Right renal cortex interstitium (tissue), 3 donors: ENCODE results near the gene DBNDD2. TPM values are rescaled to one million over a fixed set of nuclear protein-coding genes. Genes with fewer than 3 reads are reported as not detected.
A peak's percentile ranks its signal among the peaks of the same experiment; 100 is the strongest.

Experiments used
- DNase-seq, 3 donors: peaks; one replicate each; pipeline ENCODE4 v3.0.0-alpha.2; 2013; ENCODE audit warnings: low read depth in 3 of 3, low spot score in 2 of 3
- polyA plus RNA-seq, 3 donors: library from polyadenylated mRNA; unstranded; fragments of 120-200 nt; gene quantifications; one replicate each; pipeline ENCODE4 v1.2.1, GENCODE V29; 2013; ENCODE audit not compliant: insufficient read length in 3 of 3

The DBNDD2 gene
- polyA plus RNA-seq, 3 donors: 25.0 to 31.1 (median 27.0) TPM

DNA sequence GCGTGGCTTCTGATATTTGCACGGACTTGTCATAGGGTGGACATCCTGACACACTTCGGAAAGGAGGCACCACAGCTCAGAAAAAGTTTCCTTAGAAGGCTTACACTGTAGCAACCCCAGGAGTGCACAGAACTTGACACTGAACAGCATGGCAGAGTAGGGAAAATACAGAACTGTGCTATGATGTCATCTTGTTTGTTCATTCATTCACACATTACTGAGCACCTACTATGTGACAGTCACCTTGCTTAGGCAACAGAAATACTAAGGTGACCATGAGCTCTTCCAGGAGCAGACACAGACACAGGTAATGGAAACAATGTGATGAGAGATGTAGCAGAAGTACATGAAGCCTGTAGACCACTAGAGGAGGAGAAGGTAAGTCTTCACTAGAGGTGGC lies 5.4 kb downstream of the DBNDD2 start:
- DNase-seq: no peak

DNA sequence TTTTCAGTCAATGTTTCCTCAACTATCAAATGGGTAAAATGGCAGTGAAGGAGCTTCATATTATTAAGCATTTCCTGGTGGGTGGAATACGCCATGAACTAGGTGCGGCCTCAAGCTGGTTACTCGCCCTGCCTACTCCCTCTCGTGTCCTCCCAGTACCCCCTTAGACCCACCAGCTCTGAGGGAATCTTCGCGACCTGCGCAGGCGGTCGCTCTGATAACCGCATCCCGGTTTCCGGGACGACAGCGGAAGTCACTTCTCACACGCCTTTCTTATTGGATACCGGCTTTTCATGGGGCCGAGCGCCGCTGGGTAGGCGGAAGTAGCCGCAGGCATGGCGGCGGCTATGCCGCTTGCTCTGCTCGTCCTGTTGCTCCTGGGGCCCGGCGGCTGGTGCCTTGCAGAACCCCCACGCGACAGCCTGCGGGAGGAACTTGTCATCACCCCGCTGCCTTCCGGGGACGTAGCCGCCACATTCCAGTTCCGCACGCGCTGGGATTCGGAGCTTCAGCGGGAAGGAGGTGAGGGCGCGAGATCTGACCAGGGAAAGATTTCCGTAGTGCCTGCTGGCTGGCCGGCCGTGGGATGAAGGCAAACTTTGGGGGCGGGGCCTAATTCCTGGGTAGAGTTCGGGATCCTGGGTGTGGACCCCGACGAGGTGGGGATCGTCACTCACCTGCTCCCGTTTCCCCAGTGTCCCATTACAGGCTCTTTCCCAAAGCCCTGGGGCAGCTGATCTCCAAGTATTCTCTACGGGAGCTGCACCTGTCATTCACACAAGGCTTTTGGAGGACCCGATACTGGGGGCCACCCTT lies 7.9 kb downstream of the DBNDD2 start, which contains the start of gene PIGT:
TSS of gene PIGT (plus strand) at position 320 of the 816 bp plus-strand sequence. CDS start at position 336, 16 bp downstream.
- peak in 2 of 3 donors; percentile 64 to 75 for DNase-seq

DNA sequence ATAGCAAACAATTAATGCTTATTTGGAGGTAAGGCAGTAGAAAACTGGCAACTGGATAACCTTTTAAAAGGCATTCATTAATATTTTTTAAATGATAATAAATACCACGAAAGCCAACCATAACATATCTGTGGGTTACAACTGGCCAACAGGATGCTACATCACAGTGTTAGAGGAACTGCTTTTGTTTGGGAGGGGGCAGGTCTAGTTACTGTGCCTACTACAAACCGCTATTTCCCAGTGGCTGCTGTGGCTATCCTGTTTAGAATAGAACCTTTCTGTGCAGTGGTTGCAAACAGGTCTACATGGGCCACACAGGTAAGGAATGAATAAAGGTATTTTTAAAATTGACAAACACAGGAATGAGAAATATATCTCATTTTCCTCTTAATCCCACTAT lies 8.8 kb downstream of the DBNDD2 start:
- DNase-seq: no peak

DNA sequence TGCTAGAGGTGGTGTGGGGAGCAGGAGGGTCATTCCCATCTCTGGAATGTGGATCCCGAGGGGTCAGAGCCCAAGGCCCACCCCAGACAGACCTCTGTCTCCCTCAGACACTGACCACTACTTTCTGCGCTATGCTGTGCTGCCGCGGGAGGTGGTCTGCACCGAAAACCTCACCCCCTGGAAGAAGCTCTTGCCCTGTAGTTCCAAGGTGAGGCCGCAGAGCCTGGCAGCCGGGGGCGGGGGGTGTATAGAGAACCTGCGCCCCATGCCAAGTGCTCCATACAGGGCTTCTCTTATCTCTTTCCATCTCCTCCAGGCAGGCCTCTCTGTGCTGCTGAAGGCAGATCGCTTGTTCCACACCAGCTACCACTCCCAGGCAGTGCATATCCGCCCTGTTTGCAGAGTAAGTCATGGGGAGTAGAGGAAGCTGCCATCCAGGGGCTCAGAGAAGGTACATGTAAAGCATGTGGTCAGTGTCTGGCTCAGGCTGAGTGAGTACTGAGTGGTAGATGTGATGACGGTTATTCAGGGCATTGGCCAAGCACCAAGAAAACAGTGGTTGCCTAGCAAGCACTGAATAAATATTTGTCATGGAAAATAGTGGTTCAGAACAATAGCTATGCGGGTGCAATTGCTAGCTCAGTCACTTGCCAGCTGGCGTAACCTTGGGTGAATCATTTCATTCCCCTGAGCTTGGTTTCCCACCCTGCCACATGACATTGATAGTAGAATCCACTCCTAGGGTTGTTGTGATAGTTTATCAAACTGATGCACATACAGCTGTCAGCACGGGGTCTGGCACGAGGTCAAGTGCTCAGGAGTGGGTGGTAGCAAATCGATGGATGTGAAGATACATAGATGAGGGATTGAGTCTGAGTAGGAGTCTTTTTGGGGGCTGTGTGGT lies 11.4 kb downstream of the DBNDD2 start:
- no peak for DNase-seq

DNA sequence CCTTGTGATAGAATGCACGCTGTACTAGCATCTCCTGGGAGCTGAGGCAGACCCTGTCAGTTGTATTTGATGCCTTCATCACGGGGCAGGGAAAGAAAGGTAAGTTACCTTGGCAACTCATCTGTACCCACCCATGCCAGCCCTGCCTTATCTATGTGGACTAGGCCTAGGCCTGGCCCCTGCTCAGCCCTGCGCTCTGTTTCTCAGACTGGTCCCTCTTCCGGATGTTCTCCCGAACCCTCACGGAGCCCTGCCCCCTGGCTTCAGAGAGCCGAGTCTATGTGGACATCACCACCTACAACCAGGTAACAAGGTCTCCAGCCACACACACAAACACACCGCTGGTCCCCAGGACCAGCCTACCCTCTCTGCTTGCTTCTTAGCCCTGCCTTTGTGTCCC lies 12.0 kb downstream of the DBNDD2 start:
- DNase-seq: no peak

DNA sequence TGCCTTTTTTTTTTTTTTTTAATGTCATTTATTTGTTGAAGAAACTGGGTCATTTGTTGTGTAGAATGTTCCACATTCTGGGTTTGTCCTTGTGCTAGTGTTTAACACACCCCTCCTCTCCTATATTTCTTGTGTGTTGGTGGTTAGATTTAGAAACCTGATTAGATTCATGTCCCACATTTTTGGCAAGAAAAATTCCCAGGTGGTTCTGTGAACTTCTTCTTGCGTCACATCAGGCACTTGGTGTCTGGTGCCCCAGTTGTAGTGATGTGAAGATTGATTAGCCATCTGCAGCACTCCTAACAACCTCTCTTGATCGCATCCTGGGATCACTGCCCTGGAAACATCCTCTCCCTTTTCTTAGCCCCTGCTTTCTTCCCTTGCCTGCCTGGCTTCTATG lies 15.6 kb downstream of the DBNDD2 start:
- DNase-seq: no peak

DNA sequence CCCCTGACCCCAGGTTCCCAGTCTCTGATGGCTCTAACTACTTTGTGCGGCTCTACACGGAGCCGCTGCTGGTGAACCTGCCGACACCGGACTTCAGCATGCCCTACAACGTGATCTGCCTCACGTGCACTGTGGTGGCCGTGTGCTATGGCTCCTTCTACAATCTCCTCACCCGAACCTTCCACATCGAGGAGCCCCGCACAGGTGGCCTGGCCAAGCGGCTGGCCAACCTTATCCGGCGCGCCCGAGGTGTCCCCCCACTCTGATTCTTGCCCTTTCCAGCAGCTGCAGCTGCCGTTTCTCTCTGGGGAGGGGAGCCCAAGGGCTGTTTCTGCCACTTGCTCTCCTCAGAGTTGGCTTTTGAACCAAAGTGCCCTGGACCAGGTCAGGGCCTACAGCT lies 17.5 kb downstream of the DBNDD2 start:
- no peak for DNase-seq

DNA sequence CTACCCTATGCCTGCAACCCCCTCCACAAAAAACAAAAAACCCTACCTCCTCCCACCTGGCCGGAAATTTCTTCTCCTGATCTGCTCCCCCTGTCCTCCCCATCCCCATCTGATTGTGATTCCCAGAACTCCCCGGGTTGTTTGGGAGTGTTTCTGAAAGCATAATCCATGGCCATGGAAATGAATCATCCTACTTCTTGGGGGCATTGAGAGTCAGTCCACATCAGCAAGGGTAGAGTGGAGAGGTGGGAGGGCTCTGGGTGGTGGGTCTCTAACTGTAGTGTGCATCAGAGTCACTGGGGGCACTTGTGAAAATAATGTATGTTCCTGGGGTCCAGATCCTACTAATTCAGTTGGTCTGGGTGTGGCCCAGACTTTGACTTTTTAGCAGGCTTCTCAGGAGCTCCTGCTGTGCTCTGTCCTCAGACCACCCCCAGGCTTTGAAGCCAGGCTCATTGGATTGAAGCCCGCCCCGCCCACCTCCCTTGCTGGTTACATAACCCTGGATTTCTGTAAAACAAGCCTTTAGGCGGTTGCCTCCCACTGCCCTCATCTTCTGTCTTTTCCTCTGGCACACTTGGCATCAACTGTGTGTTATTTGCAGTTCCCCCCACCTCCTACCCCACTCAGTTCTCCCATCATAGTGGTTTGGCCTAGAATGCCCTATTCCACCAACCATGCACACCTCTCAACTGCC lies 18.4 kb downstream of the DBNDD2 start:
- no peak for DNase-seq

DNA sequence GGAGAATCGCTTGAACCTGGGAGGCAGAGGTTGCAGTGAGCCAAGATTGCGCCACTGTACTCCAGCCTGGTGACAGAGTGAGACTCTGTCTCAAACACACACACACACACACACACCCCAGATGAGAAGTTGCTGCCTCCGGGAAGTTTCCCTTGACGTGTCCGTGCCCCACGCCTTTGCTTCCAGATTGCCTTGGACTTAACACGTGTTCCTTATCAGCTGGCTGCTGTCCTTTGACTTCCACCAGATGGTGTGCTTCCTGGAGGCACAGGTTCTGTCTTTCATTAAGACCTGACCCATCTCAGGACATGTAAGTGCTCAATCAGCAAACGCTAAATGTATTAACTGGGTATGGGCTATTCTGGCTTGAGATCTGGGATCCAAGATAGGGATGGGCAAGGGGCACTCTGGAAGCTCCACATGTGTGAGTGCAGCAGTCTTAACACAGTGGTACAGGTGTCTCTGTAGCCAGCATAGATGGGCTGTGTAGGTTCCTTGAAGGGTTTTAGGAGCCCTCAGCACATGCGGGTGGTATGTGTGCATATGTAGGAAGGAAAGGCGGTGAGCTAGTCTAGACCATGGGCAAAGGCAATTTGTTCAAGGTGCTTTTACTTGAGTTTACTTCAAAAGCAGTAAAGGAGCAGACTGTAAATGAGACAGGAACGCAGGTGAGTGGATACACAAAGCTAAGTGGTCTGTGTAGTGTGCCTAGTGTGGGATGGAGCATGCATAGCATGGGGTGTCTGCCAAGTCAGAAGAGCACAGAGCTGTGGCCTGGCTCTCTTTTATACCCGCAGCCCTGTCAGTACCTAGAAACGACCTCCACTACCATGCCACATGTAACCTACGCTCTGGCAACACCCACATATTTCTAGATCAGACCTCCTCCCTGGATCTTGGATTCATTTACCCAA lies 19.4 kb downstream of the DBNDD2 start:
- no peak for DNase-seq

DNA sequence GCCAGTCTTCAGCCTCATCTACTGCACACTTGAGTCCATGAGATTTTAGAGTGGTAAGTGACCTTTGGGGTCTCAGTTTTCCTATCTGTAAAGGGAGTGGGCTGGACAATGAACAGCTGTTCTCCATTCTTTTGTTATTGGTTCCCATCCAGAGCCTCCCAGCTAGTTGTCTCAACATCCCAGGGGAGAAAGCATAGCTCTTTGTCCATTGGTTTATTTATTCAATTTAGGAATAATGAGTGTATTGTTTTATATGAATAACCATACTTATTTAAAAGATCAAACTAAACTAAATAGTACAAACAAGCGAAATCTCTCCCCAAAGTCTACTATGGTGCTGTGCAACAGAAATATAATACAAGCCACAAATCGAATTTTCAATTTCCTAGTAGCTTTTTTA lies 21.5 kb downstream of the DBNDD2 start:
- DNase-seq: no peak

DNA sequence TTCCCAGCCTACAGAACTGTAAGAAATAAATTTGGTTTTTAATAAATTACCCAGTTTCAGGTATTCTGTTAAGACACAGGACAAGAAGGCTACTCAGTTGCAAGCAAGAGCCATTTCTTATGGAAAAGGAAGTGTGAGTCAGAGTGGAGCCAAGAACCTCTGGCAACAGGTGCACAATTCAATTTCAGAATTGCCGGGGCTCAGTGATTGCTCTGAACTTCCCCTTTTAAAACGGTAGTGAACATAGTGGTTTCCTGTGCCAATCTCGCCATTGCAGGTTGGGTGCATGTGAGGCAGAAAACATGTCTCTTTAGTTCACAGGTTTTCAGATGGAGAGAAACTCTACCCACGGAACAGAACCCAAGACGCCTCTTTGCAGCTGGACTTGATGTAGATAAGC lies 24.2 kb downstream of the DBNDD2 start:
- no peak for DNase-seq

DNA sequence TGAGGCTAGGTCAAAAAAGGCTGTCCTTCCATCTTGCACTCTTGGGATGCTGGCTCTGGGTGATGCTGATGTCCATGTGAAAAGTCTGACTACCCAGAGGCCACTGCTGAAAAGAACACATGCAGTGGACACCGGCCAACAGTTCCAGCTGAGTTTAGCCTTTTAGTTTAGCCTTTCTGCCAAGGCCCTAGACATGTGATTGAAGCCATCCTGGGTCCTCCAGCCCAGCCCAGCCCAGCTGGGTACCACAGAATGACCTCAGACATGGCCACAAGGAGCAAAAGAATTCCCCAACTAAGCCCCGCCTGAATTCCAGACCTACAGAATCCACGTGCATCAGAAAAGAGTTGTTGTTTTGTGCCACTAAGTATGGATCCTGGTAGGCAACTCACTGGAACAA lies 25.2 kb downstream of the DBNDD2 start:
- no peak for DNase-seq

DNA sequence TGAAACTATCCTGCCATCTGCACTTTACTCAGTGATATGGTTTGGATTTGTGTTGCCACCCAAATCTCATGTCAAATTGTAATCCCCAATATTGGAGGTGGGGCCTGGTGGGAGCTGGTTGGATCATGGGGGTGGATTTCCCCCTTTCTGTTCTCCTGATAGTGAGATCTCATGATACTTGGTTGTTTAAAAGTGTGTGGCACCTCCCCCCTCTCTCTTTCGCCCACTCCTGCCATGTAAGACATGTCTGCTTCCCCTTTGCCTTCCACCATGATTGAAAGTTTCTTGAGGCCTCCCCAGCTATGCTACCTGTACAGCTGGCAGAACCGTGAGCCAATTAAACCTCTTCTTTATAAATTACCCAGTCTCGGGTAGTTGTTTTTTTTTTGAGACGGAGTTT lies 25.9 kb downstream of the DBNDD2 start:
- no peak for DNase-seq

DNA sequence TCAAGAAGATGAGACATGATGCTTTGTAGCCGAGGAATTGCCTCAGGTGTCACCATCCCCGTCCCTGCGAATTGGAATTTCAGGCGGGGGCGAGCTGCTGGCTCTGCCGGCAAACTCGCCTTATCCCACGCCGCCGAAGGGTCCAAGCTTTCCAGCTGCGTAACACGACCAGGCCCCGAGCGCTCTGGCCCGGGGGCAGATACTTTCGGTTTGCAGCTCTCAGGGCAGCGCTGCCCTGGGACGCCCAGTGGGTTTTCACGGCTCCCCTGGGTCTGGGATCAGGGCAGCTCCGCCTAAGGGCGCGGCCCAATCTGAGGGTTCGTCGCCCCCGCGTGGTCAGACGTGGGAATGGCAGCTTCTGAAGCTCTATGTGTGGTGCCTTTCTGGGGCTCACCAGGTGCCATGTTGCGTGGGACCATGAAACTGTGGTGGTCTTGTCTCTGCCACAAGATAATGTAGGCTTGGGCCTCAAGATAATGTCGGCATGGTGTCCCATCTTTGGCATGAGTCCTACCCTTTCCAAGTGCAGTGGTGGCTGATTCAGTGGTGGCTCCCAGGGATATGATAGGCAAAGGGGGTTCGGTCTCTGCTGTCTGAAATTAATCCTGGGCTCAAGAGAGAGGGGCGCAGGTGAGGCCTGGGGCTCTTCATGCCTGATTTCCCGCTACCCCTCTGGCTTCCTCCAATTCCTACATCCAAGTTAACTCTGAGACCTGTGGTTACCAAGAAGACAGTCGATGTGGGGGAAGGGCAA lies 28.8 kb downstream of the DBNDD2 start:
- peak; percentile 52 to 66 (median 54) for DNase-seq

DNA sequence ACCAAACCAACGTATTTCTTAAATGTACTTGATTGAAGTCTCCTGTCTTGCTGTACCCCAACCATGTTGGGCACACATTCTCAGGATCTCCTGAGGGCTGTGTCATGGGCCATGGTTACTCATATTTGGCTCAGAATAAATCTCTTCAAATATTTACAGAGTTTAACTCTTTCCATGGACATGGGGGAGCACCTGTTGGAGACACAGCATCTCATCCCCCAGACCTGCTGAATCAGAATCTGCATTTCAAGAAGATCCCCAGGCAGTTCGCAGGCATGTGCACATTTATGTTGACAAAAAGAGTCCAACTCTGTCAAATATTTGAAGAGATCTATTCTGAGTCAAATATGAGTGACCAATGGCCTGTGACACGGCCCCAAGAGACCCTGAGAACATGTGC lies 32.3 kb downstream of the DBNDD2 start:
- DNase-seq: no peak

DNA sequence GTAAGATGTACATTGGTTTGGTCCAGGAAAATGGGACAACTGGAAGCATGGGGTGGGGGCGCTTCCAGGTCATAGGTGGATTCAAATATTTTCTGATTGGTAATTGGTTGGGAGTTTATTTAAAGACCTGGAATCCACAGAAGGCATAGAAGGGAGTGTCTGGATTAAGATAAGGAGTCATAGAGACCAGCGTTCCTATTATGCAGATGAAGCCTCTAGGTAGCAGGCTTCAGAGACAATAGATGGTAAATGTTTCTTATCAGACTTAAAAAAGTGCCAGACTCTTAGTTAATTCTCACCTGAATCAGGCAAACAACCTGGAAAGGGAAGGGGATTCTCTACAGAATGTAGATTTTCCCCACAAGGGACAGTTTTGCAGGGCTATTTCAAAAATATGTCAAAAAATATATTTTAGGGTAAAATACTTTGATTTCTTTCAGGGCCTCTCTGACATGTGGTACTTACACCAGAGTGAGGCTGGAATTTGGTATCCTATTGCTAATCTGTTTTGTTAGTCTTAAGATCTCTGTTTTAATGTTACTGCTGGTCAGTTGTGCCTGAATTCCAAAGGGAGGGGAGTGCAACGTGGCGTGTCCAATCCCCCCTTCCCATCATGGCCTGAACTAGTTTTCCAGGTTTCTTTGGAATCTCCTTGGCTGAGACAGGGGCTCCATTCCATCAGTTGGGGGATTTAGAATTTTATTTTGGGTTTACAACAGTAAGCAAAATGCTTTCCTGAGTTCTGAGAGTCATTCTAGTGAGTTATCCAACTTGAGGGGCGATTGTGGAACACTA lies 33.0 kb downstream of the DBNDD2 start:
- DNase-seq: peak in 1 of 3 donors; percentile 13

DNA sequence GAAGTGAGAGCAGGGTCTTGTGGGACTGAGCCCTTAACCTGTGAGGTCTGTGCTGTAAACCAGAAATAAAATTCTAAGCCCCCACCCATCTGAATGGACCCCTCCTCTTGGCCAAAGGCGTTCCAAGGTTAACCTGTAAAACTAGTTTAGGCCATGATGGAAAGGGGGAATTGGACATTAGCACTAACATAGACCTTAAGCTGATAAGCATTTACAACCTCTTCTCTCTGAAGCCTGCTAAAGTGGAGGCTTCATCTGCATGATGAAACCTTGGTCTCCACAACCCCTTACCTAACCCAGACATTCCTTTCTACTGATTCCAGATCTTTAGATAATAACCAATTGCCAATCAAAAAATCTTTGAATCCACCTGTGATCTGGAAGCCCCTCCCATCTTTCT lies 33.7 kb downstream of the DBNDD2 start:
- DNase-seq: no peak

DNA sequence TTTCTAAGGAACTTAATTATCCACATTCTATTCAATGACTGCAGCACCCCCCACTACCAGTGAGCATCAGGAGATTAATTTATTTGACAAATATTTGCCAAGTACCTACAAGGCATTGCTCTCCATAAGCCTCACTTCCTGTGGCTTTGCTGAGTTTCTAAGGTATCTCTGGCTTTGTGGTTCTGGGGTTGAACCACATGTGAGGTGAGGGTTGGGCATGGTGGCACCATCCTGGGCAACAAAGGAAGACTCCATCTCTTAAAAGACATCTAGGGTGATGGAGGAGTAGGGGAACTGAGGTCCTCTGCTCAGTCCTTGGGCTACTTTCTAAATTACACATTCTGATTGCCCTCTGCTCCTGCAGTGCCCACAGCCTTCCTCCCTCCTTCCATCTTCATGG lies 36.0 kb downstream of the DBNDD2 start:
- DNase-seq: no peak
